DND-41 (cell line): ENCODE measurements around the gene ATP8A2.

Experiments used
- CTCF ChIP-seq: IDR thresholded peaks from 2 replicates; pipeline ENCODE4 v1.5.1; 2012; ENCODE audit warnings: borderline replicate concordance, low read length, moderate library complexity, mild to moderate bottlenecking; ENCODE audit not compliant: poor library complexity, severe bottlenecking; ENCODE audit errors: extremely low read depth
- EZH2 ChIP-seq: IDR thresholded peaks from 3 replicates; pipeline ENCODE4 v1.6.1; 2012; ENCODE audit warnings: borderline replicate concordance, low read depth, mild to moderate bottlenecking, moderate library complexity, low read length, inconsistent platforms; ENCODE audit not compliant: severe bottlenecking

- TF ChIP-seq CTCF (no peak), EZH2 (no peak)
Observed at GRCh38 chr13:26058704-26059103, 686.9 kb downstream of the ATP8A2 start.
